GM21367 (cell line): Measurements from ENCODE around the gene MYMK.

Experiments
- ATAC-seq: cut with Tn5 transposase; IDR thresholded peaks from one replicate; pipeline ENCODE4 v1.9.1; 2021; ENCODE audit not compliant: unreplicated experiment

MYMK gene

GRCh38 chr9:133488686-133489252 is 36.0 kb downstream of the MYMK start:
- no peak for ATAC-seq

GRCh38 chr9:133487331-133487725 is 37.4 kb downstream of the MYMK start:
- no peak for ATAC-seq

- ATAC-seq, result no peak
Observed at GRCh38 chr9:133485531-133486260, 39.1 kb downstream of the MYMK start.

DNA sequence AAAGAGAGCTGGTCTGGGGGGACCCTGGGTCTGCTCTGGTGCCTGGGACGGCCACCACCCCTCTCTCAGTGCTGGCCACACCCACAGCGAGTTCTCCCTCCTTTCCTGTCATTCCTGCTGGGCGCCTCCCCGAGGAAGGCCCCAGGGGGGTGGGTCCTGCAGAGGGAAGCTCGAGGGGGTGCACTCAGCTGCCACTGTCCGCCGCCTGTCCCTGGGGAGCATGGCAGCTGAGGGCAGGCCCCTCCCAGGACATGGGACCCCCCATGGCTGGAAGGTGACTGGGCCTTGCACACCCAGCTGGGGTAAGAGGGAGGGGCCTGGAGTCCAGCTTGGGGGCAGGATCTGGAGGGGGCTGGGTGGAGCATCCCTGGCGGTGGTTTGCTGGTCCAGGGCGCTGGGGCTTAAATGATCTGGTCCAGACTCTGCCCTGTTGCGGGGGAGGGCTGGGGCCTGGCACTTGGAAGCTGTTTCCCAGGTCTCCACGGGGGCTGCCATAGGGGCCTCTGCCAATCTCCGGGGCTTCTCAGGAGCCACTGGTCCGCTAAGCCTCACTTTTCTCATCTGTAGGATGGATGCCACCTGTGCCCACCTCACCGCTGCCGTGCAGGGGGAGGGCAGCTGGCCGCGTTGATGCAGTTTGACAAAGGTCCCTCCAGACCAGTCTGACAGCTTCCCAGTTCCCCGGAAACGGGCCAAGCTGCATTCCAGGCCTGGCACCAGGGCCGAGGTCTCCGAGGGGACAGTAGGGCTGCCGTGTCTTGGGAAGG is 39.9 kb downstream of the MYMK start:
- no peak for ATAC-seq

- no peak for ATAC-seq
Observed at GRCh38 chr9:133483611-133484010, 41.1 kb downstream of the MYMK start.

DNA sequence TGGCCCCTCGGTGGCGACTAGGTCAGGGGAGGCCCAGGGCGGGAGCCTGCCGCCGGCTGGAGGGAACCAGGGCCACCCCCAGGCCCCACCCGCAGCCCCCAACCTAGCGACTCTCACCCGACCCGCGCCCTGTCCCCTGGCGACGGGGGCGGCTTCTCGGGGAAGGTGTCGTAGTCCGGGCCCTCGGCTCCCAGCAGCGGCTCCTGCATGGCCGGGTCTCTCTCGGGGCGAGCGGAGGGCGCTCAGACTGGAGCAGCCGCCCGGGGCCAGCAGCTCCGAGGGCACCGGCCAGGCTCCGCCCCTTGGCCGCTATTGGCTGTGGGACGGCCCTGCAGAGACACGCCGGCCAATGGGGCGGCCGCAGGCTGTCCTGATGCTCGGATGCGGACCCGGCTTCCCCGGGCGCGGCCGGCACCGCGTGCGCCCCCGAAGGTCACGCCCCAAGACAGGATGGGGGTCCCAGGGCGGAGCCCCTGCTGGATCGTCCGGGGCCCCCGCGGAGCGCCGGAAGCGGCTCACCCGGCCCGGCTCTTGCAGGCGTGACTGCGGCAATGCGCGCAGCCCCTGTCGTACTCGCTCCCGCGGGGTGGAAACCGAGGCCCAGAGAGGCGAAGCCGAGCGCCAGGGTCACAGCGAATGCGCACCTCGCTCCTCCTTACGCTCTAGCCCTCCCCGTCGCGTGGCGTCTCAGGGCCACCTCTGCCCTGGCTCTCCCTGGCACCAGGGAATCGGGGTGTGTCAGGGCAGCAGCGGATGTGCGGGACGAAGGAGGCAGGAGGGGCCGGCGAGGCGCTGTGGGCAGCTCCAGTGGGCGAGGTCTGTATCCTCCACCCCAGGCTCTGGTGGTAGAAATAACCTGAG is 45.7 kb downstream of the MYMK start, which contains the start of gene SLC2A6:
Gene SLC2A6, minus strand, starts transcription at position 249 of the 861 bp plus-strand sequence. Its CDS starts 40 bp downstream, at position 209.
- ATAC-seq, result peak; percentile 78

GRCh38 chr9:133477992-133478850 is 46.5 kb downstream of the MYMK start:
- ATAC-seq, result peak; percentile 18

- no peak for ATAC-seq
Observed at GRCh38 chr9:133477461-133477860, 47.3 kb downstream of the MYMK start.

DNA sequence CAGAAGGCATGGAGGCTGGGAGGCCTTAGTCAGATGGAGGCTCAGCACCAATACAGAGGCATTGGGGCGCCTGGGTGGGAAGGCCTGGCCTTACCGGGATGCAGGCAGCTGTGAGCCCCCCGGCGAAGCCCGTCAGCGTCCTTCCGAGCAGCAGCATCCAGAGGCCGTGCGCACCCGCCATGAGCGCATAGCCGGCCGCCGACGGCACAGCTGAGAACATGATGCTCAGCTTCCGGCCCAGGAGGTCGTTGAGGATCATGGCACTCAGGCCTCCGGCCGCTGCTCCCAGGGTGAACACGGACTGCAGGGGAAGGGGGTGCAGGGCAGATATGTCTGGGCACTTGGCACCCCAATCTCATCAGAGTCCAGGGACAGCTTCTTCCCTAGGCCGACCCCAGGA is 47.8 kb downstream of the MYMK start:
- no peak for ATAC-seq

GRCh38 chr9:133476036-133476931 is 48.5 kb downstream of the MYMK start:
- no peak for ATAC-seq

- no peak for ATAC-seq
Observed at GRCh38 chr9:133475292-133476012, 49.3 kb downstream of the MYMK start.

DNA sequence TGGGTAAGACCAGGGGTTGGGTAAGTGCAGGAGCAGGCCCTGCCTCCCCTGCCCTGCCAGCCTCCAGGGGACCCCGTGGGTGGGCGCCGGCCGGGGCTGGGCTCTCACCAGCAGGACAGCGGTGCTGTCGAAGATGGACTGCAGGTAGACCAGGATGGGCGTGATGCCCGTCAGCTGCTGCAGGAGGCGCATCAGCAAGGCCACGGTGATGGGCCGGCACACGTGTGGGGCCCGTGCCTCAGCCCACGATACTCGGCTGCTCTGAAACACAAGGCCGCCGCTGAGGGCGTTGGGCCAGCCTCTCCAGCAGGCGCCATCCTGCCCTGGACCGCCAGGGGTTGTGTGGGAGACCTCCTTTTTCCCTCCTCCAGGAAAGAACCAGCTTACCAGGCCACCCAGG is 49.9 kb downstream of the MYMK start:
- ATAC-seq, result no peak

- no peak for ATAC-seq
Observed at GRCh38 chr9:133474215-133474614, 50.5 kb downstream of the MYMK start.

GRCh38 chr9:133473743-133474142 is 51.0 kb downstream of the MYMK start:
- ATAC-seq, result no peak

- ATAC-seq, result no peak
Observed at GRCh38 chr9:133472753-133473378, 51.9 kb downstream of the MYMK start.

DNA sequence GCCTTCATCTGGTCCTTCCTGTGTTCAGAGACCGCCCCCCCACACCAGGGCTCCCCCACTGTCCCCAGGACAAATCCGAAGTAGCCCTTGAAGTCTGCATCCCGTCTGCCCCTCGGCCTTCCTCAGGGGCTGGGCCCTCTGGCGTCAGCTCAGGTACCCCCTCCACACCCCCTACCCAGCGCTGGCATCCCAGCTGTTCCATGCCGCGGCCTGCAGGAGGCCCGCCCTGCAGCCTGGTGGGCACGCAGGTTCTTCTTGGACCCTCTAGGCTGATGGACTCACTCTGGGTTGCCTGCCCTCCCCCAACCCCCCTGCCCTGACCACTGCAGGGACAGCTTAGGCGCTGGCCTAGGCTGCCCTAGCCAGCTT is 52.5 kb downstream of the MYMK start:
- ATAC-seq, result no peak

GRCh38 chr9:133471551-133472276 is 53.0 kb downstream of the MYMK start:
- ATAC-seq, result no peak
